Vagina (tissue), 2 donors: ENCODE results near the gene SMG9.

Source experiments
- CTCF ChIP-seq, 3 experiments: fragments of 450-650 bp in 2 of 3; fragments of 200-600 bp in 1 of 3; sonication (generic) in 1 of 3; IDR thresholded peaks; one replicate each; pipeline ENCODE4 v1.5.1; 2017 to 2019; ENCODE audit warnings: antibody characterized with exemption in 3 of 3, mild to moderate bottlenecking in 2 of 3, moderate library complexity in 2 of 3
- POLR2AphosphoS5 ChIP-seq, 2 donors: sonication (generic); formaldehyde crosslinking; IDR thresholded peaks; one replicate each; pipeline ENCODE4 v1.9.0; 2017; ENCODE audit warnings: antibody characterized with exemption in 2 of 2, mild to moderate bottlenecking in 2 of 2, low read depth in 1 of 2; ENCODE audit not compliant: insufficient read depth in 1 of 2

- TF ChIP-seq POLR2AphosphoS5 (IDR thresholded peaks at IDR 0.05; ENCODE audit: insufficient read depth in 1 of 2, low read depth in 1 of 2) (no peak), CTCF (IDR thresholded peaks at IDR 0.05) (no peak)
Observed at GRCh38 chr19:43725468-43725867, 29.3 kb downstream of the SMG9 start.
